Measurements from ENCODE around the gene CD2BP2.
A peak's percentile ranks its signal among the peaks of the same experiment; 100 is the strongest.
"Not testable (repeated sequence)": the region's sequence is repeated elsewhere in the genome, so short reads cannot be mapped to it uniquely, and the experiment has no call there.

Gene CD2BP2

DNA sequence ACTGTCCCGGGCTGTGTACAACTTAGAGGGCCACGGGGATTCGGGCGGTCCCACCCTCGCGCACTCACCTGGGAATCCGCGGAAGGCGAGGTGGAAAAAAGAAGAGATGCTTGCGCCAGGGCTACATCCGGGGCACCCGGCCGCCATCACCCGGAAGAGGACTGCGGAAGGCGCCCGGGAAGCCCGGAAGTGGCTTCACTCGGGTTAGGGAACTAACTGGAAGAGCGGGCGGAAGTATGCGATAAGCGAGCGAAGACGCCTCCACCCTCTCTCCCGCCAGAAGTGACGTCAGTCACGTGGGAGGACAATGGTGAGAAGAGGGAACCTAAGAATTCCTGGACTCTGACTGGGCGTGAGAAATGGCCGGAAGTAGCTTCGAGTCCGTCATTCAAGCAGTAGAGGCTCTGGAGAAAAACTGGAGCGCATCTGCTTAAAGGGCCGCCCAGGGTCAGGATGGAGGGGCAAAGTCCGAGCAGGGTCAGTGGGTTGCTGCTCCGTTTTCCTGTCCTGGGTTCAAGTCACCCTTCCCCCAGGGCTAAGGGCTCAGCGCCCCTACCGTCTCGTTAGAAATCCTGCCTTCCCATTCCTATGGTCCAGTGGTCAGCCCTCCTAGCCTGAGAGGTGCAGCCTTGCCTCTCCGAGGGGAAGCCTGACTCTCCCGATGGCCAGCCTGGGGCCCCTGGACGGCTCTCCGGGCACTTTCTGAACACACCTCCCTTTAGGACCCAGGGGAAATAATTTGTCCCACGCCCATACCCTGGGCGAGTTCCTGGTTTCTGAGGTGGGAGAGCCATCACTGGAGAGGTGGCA lies at the start of gene CD2BP2:
Gene CD2BP2, minus strand, starts transcription at position 165 of the 810 bp plus-strand sequence. CDS start 627 bp downstream, outside the sequence.
- DNase-seq = peak; percentile 77

DNA sequence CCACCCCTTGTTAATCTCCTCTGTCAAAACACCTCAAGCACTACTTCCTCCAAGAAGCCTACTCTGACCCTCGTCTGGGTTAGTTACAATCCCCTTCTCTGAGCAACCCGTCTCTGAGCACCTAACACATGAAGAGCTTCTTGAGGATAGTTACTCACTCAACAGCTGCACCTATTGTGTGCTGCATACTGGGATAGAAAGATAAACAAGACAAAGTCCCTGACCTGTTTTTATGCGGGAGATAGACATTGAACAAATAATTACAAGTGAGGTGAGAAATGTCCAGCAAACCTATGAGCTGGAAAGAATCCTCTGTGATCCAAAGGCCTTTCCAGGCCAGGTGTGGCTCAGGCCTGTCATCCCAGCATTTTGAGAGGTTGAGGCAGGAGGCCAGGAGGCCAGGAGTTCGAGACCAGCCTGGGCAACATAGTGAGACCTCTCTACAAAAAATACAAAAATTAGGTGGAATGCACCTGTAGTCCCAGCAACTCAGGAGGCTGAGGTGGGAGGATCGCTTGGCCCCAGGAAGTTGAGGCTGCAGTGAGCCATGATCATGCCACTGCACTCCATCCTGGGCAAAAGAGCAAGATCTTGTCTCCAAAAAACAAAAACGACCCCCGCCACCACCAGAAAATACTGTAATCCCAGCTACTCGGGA lies 46.8 kb upstream of the CD2BP2 start:
- DNase-seq = no peak

DNA sequence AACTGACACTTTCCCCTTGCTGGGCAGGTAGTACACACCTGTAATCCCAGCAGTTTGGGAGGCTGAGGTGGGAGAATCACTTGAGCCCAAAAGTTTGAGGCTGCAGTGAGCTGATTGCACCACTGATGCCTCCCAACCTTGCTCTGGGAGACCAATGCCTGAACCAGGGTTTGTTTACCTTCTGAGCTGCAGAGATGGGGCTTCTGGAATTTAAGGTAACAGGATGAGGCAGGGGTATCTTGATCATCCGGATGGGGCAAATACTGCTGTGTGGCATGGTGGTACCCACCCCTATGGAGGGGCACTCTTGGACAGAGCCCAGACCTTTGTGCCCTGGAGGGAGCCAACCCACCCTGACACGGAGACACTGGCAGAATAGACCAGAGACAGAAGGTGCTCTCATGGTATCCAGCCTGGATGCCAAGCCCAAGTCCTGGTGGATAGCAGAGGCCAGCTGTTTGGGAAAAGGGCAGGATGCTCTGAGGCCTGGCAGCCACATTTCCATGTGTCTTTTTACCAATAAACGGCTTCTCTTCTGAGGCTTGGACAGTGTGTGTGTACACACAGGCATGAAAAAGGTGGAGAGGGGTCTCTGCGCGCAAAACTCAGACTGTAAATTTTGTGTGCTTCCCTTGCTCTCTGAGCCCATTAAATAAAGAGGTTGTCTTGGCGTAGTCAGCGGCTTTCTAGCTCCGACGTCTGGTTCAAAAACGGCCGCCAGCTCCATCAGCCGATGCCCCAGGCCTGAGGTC lies 44.5 kb upstream of the CD2BP2 start:
- no peak for DNase-seq

DNA sequence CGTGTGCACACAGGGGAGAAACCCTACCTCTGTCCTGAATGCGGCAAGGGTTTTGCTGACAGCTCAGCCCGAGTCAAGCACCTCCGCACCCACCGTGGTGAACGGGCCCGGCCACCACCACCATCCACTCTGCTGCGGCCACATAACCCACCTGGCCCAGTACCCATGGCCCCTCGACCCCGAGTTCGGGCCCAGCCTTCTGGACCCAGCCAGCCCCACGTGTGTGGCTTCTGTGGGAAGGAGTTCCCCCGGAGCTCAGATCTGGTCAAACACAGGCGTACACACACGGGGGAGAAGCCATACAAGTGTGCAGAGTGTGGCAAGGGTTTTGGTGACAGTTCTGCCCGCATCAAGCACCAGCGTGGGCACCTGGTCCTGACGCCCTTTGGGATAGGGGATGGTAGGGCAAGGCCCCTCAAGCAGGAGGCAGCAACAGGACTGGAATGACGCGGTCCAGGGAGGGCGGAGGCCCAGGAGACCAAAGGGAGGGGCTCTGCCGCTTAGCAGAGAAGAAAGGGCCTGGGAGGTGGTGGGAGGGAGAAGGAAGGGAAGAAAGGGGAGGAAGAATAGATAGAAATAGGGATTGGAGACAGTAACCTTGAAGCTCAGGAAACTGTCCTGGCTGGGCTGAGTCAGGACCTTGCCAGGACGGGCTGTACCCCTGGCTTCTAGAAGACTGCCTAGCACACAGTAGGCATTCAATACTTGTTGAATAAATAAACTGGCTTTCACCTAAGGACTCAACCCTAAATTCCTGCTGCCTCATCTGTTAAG lies 43.7 kb upstream of the CD2BP2 start:
- DNase-seq = no peak

DNA sequence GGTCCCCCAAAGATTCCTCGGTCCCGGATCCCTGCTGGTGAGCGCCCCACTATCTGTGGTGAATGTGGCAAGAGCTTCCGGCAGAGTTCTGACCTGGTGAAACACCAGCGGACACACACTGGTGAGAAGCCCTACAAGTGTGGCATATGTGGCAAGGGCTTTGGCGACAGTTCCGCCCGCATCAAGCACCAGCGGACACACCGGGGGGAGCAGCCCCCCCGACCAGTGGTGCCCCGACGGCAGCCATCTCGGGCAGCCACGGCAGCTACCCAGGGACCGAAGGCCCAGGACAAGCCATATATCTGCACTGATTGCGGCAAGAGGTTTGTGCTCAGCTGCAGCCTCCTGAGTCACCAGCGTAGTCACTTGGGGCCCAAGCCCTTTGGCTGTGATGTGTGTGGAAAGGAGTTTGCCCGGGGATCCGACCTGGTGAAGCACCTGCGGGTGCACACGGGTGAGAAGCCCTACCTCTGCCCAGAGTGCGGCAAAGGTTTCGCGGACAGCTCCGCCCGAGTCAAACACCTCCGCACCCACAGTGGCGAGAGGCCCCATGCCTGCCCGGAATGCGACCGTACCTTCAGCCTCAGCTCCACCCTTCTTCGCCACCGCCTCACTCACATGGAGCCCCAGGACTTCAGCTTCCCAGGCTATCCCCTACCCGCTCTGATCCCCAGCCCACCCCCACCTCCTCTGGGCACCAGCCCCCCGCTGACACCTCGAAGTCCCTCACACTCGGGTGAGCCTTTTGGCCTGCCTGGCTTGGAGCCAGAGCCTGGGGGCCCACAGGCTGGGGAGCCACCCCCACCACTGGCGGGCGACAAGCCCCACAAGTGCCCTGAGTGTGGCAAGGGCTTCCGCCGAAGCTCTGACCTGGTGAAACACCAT lies 42.9 kb upstream of the CD2BP2 start:
- DNase-seq = no peak

DNA sequence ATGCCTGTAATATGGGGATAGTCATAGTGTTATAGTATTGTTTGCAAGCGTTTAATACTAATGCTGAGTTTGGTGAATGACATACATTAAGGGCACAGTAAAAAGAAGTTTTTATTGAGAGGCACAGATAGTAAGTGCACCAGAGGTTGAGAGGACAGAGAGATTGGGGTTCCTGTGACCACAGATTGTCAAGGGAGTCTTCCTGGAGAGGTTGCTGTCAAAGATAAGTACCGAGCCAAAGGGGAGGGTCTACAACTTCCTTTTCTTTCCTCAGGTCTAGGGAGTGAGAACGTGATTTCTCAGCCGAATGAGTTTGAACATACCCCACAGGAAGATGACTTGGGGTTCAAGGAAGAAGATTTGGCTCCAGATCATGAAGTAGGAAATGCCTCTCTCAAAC lies 41.9 kb upstream of the CD2BP2 start:
- no peak for DNase-seq

DNA sequence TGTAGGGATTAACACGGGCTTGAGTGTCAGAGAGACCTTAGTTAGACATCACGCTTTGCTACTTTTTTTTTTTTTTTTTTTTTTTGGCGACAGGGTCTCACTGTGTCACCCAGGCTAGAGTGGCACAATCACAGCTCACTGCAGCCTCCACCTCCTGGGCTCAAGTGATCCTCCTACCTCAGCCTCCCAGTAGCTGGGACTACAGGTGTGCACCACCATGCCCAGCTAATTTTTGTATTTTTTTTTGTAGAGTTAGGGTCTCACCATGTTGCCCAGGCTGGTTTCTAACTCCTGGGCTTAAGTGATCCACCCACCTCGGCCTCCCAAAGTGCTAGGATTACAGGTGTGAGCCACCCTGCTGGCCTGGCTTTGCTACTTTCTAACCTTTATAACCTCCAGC lies 41.5 kb upstream of the CD2BP2 start:
- DNase-seq = not testable (repeated sequence)

DNA sequence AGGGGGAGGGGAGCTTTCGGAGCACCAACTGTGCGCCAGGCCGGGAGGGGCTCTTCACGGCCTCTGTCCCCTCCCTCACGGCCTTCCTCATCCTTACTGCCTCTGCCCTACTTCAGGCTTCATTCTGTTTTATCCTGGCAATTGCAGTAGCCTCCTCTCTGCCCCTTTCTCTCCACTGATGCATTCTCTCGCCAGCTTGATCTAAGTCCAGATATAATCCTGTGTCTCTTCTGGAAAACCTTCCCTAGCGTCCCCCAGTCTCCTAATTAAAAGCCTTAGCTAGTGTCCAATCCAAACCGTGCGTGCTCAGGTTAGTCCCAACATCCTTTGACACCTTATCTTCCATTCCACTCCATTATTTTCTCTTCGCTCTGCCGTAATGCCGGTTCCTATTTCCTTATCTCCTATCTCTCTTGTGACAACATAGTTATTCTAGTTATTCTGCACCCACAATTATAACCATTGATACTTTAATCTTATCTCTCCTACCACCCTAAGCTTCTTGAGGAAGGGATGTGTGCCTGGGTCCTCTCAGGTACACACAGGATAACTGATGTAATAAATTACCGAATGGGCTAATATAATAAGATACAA lies 41.0 kb upstream of the CD2BP2 start:
- no peak for DNase-seq

DNA sequence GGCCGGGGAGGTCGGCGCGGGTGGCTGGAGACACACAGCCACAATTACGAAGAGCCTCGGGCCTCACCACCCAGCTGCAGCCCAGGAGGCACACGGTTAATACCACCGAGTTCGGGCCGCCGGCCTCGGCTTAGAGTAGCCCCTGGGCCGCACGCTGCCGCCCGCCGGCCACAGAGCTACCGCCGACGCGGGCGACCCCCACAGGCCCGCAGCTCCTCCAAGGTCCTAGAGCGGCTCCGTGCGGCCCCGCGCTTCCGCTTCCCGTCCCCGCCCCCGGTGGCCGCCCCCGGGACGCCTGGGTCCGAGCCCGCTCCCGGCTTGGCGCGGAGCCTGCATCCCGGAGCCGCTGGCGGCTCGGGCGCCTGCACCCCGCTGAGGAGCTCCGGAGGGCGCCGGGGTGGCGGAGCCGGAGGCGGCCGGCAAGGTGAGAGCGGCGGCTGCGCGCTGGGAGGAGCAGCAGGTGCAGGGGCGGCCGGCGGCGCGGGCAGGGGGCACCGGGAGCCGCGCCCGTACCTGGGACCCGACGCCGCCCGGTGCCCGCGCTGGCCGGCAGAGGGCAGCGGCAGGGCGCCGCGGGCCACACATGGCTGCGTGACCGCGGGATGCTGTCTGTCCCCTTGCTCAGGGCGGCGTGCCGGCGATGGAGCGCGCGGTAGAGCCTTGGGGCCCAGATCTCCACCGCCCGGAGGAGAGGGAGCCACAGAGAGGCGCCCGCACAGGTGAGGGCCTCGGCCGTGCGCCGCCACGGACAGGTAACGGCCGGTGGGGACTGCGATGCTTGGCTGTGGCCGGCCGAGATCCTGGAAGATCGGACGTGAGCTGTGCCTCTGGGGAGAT lies 40.3 kb upstream of the CD2BP2 start, which contains the start of gene ZNF48:
Gene ZNF48, plus strand, starts transcription at position 266 of the 837 bp plus-strand sequence. Its CDS starts 375 bp downstream, at position 641.
- DNase-seq = peak; percentile 23

DNA sequence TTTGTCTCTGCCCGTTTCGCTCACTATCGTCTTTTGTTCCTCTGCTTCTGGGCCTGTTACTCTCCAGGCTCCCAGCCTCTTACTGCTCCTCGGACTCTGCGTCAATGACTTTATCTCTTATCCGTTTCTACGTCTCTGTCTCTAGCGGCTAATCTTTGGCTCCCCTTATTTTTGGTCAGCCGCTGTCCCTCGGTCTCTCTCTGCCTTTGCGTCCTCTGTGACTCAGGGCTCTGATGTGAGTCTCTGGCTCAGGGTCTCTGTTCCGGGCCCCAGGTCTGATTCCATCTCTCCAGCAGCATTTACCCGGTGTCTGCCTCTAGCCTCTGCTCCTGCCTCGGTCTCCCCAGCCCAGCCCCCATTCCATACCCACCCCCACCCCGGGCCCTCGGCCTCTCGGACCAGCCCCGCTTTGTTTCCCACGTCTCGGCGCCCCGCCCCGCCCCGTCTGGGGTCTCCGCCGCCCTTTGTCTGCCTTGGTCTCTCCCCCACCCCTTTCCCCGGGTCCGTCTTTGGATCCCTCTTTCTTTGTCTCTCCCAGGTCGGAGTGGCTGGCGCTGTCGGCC lies 39.6 kb upstream of the CD2BP2 start:
- no peak for DNase-seq

DNA sequence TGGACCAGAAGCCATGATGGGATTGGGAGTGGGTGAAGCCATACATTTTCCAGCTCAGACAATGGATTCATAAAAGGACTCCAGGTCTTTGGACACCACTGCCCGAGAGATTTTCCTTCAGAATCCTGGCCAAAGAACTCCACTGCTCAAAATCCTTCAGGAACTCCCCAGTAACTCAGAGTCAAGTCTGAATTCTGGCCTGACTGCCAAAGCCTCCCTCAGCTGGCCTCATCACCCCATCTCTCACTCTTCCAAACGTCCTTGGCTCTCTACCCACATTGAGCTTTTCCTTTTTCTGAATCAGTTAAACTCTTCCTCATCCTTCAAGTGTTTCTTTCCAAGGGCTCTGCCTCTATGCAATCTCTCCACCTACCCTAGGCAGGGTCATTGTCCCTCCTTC lies 28.4 kb upstream of the CD2BP2 start:
- DNase-seq = no peak

DNA sequence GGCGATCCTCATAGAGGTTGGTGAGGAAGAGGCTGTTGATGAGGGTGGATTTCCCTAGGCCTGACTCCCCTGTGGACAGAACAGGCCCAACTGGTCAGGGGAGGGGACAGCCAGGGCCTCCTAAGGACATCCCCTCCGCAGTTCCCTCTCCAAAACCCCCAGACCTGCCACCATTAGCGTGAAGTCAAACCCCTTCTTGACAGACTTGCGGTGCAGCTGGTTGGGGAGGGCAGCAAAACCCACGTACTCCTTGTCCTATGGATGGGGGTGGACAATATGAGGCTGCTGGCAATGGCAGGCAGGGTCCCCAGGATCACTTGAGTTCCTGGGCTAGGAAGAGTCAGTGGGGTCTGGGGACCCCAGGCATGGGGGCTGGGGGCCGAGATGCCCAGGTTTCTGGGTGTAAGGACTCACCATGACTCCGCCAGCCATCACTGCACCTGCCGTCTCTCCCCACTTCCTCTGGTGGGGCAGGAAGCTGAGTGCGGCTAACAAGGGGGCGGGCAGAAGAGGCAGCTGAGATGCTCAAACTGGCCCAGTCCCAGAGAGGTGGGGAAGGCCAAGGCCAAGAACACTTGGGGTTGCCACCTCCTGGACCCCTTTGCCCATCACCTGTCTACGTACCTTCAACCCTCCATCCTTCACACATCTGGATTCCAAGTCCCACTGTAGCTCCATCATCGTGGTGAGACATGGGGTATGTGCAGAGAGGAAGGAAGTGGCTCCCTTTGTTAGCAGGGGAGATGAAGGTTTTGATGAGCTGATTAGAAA lies 27.2 kb upstream of the CD2BP2 start, which contains the start of gene SEPTIN1:
Gene SEPTIN1, minus strand, starts transcription at position 451 of the 771 bp plus-strand sequence. Its CDS starts 19 bp downstream, at position 432.
- no peak for DNase-seq

DNA sequence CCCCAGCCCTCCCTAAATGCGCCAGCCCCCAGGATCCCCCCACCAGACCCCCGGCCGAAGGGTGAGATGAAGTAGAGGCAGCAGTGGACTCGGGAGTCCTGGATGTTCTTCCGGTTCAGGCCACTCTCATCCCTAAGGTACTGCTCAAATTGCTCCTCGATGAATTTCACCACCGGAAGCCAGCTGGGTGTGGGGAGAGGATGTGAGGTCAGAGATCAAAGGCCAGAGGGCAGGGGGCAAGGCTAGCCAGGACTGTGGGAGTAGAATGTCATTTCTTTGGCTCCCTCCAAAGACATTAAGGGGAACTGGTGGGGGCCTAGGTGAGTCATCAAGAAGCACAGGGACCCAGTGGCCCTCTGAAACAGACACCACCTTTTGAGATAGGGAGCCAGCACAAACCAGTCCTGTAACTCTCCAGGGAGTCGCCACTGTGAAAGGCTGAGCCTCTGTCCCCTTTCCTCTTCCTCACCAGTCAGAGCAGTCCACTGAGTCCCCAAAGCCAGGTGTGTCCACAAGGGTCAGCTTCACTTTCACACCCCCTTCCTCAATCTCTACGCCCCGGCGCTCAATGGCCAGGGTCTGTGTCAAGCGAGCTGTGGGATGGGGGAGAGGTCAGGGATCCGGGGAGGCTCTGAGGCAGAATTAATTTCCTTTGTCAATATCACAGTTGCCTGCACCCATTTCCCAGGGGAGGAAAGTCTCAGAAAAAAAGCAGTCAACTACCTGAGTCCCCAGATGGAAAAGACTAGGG lies 26.4 kb upstream of the CD2BP2 start:
- no peak for DNase-seq

DNA sequence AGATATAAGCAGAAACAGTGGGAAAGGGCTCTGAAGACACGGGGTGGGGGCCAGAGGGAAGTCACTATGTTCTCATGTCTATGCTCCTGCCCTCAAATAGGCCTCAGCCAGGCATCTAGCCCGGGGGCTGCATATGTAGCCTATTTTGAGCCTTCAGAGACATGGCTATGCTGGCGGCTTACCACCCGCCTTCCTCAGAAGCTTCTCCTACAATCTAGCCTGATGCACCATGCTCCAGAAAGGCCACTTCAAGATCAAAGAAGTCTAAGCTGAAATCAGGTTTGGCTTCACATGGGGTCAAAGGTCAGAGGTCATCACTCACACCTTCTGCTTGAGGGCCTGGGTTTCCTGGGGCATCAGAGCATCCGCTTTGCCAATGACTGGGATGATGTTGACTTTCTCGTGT lies 25.7 kb upstream of the CD2BP2 start:
- DNase-seq = no peak

DNA sequence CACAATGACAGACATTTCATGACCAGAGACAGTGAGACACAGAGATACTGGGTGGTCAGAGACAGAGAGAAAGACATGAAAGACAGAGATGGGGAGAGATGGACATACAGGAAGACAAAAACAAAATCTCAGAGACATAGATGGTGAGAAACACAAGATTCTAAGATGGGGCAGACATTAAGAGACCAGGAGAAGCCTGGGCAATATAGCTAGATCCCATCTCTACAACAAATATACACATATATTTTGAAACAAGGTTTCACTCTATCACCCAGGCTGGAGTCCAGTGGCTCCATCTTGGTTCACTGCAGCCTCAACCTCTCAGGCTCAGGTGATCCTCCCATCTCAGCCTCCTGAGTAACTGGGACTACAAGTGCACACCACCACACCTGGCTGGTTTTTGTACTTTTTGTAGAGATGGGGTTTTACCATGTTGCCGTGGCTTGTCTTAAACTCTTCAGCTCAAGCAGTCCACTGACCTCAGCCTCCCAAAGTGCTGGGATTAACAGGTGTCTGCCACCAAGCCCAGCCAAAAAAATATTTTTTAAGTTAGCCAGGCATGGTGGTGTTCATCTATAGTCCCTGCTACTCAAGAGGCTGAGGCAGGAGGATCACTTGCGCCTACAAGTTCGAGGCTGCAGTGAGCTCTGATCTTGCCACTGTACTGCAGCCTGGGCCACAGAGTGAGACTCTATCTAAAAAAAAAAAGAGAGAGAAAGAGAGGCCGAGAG lies 25.1 kb upstream of the CD2BP2 start:
- DNase-seq = no peak

DNA sequence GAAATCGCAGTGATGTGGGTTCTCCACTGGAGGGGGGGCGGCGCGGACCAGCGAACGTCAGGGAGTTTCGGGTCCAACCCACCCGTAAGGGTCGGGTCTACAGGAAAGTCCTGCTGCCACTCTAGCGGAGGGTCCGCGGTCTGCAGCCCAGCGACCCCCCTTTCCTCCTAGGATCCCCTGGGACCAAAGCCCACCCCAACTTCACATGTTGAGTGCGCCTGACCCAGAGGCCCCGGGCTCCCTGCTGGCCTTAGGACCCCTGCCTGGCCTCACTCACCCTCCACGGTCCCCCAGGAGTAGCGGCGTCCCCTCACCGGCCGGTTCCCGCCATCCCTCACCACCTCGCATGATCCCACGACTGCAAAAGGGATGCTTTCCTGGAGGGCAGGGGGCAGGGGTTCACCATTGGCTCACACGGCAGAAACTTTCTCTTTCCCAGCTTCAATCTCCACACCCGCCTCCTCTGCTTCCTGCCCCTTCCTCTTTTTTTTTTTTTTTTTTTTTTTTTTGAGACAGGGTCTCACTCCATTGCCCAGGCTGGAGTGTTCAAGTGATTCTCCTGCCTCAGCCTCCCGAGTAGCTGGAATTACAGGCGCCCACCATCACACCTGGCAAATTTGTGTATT lies 24.2 kb upstream of the CD2BP2 start:
- DNase-seq = no peak

Data from GOT3 (cell line).